Measurements from ENCODE around the gene CD38.

The CD38 gene

GRCh38 chr4:15765391-15765790 lies 12.7 kb upstream of the CD38 start:
- no peak for DNase-seq

GRCh38 chr4:15765910-15766697 lies 12.0 kb upstream of the CD38 start:
- DNase-seq = peak; percentile 29

GRCh38 chr4:15766821-15767220 lies 11.3 kb upstream of the CD38 start:
- no peak for DNase-seq

DNA sequence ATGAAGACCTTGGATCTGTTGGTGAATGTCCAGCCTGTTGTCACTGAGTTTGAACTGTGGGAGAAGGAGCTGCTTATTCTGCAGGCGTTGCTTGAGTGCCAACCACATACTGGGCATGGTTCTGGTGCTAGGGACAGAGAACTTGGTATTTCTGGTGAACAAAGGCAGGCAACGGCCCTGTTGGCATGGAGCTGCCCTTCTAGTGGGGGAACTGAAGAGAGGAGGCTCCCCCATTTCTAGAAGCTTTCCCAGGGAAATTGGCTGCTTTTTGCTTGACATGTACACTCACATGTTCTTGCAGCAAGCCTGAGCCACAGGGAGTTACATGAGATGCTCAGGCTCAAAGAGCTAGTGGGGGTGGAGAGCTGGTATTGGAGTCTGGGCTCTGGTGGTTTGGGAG lies 8.9 kb upstream of the CD38 start:
- DNase-seq = no peak

- DNase-seq = no peak
Observed at GRCh38 chr4:15771216-15772058, 6.7 kb upstream of the CD38 start.

DNA sequence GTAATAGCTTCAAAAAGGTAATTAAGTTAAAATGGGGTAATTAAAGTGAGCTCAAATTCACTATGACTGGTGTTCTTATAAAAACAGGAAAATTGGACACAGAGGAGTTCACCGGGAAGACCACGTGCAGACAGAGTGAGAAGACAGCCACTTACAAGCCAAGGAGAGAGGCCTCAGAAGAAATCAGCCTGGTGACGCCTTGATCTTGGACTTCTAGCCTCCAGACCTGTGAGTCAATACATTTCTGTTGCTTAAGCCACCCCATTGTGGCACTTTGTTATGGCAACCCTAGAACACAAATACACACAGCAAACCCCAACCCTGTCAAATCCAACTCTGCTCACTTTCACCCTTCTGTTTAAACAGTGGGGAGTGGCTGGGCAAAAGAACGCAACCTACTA lies 4.1 kb upstream of the CD38 start:
- DNase-seq = no peak

GRCh38 chr4:15776871-15777648 lies 1.1 kb upstream of the CD38 start:
- DNase-seq = no peak

DNA sequence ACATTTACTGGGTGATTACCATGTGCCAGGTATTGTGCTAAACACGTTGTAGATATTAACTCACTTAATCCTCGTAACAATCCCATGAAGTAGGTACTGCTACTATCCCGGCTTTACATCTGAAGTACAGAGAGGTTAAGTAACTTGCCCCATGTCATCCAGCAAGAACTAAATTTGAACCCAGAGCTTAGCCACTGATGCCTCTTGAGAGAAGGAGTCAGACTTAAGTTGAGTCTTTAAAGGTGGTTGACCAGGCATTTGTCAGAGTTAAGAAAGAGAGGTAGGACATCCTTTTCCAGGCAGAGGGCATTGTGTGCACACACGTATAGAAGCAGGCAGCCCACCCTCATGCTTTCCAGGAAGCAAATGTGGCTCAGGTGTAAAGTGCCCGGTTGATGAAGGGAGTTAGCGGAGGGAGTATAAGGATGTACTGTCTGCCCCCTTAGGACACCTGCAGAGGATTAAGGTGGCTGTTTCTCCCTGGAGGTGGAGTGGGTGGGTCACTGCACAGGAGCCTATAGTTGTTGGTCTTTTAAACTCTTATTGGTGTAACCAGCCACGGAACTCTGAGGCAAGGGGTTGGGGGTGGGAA lies 335 bp upstream of the CD38 start:
- DNase-seq = no peak

GRCh38 chr4:15779306-15779705 lies 1.2 kb downstream of the CD38 start:
- no peak for DNase-seq

- DNase-seq = no peak
Observed at GRCh38 chr4:15779809-15780208, 1.7 kb downstream of the CD38 start.

GRCh38 chr4:15781427-15782095 lies 3.4 kb downstream of the CD38 start:
- DNase-seq = no peak

DNA sequence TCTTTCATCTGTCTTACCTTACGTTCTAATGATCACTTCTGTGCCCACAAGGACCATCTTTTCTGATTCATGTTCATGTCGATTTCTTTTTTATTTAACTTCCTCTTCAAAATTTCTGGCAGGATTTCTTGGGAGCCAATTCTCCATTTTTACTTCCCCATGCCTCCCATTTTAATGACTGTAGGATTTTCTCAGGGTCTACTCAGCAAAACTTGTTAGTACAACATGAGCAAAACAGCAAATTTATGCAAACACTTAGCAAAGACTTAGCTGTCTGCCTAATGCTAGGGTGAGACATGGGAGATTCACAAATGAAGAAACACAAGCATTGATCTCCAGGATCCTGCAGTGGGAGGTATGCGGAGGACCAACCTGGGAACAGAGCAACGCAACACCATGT lies 5.5 kb downstream of the CD38 start:
- no peak for DNase-seq

DNA sequence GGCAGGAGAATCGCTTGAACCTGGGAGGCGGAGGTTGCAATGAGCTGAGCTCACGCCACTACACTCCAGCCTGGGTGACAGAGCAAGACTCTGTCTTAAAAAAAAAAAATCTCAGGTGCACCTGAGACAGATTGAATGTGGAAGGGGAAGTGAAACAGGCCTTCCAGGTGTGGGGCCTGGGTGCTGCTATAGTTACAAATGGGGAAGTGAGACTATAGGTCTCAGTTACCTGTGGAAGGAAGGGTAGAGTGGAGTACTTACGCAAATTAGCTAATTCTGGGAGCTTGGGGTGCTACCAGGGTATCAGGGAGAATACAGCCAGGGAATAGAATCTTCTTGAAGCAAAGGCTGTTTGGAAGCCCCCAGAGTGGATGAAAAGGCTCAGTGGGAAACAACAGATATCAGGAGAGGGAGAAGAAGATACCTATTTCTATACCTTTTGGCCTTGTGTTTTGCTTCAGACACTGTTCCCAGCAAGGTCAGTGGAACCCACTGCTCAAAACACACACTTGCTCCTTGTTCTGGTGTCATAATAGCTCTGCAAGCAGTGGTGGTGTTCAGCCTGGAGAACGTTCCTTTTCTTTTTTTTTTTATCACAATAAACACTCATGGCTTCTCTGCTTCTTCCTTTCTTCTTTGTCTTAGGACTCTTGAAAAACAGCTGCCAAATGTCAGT lies 7.0 kb downstream of the CD38 start:
- DNase-seq = no peak

GRCh38 chr4:15786743-15787142 lies 8.6 kb downstream of the CD38 start:
- no peak for DNase-seq

- no peak for DNase-seq
Observed at GRCh38 chr4:15792974-15793373, 14.8 kb downstream of the CD38 start.

- no peak for DNase-seq
Observed at GRCh38 chr4:15793506-15794363, 15.6 kb downstream of the CD38 start.

DNA sequence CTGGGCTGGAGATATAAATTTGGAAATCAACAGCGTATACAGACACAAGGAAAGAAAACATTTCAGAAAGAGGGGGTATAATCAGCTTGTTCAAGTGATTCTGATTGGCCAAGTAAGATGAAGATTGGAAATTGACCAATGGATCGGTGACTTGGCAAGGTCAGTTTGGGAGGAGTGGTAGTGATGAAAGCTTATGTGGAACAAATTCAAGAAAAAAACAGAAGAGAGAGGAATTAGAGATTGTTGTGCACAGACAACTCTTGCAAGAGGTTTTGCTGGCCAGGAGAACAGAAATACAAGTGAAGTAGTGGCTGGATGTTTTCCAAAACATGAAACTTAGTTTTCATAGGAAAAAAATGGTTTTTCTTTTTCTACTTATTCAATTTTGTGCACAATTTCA lies 16.3 kb downstream of the CD38 start:
- no peak for DNase-seq

DNA sequence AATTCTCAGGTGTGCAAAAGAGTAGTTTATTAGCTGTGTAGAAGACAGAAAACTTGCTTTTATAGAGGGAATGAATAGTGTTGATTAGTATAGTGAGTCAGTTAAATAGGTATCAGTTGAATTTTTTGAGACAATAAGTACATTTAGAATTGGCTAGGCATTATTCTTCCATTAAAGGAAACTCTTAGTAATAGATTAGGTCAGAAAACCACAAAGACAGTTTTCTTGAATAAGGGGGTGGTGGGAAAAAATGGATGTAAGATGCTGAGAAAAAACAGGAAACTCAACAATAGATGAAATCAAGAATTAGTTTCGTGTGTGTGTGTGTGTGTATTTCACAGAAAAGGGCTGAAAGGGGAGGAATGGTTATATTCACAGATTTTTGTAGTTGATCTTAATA lies 16.8 kb downstream of the CD38 start:
- no peak for DNase-seq

DNA sequence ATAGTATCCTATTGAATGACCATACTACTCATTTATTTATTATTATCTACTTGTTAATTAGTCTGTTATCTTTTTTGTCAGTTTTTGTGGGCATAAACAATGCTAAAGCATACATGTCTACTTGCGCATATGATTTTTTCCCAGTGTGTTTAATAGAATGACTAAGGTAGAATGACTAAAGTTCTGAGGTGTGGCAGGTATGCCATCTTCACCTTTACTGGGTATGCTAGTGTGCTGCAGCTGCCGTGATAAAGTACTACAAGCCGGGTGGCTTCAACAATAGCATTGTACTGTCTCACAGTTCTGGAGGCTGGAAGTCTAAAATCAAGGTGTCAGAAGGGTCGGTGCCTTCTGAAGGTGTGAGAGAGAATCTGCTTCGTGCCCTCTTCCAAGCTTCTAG lies 19.2 kb downstream of the CD38 start:
- DNase-seq = no peak

DNA sequence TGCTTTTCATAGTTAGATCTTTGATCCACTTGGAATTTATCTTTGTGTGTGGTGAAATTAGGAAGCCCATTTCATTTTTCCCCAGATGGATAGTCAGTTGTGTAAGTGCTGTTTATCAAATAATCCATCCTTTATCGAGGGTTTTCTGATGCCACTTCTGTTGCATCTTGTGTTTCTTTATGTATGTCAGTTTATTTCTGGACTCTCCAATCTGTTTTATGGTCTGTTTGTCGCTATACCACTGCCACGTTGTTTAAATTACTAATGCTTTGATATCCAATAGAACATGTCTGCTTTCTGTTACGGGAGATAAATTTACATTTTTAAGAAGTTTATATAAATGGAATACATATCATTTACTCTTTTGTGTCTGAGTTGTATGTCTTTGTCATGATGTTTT lies 21.0 kb downstream of the CD38 start:
- no peak for DNase-seq

GRCh38 chr4:15799701-15800100 lies 21.6 kb downstream of the CD38 start:
- no peak for DNase-seq

Measured in activated gamma-delta T cell treated with Interleukin-2 at 50 U/mL for 16 hours (primary cell).